MCF 10A (cell line): ENCODE data around the gene HERC2. TPM values are rescaled to one million over a fixed set of nuclear protein-coding genes. Genes with fewer than 3 reads are reported as not detected.

ENCODE experiments used
- BruUV-seq: library from RNA; stranded (reverse); fragments of 400-500 nt; replicated peaks from 2 replicates; lab custom pipeline; 2021; lab: Mats Ljungman, UMichigan
- CTCF ChIA-PET: fragments of 300-600 bp; sonication (Branson Sonifier 250); formaldehyde crosslinking; extraction: SDS; loops from one replicate; lab custom pipeline; 2021; ENCODE audit warnings: antibody characterized with exemption, inconsistent platforms; lab: Yijun Ruan, JAX
- POLR2A ChIA-PET: fragments of 300-600, 350-650 bp; sonication (Branson Sonifier 250); formaldehyde crosslinking; extraction: SDS; loops from one replicate; lab custom pipeline; 2020; ENCODE audit warnings: antibody characterized with exemption, inconsistent platforms; lab: Yijun Ruan, JAX
- DNase-seq: peaks from one replicate; pipeline ENCODE4 v3.0.0-alpha.2; 2018; ENCODE audit not compliant: unreplicated experiment
- H3K27ac Mint-ChIP-seq: one replicate; pipeline ENCODE4 v1.8.0; 2022; ENCODE audit warnings: mild to moderate bottlenecking, low read depth, mixed read lengths; ENCODE audit not compliant: unreplicated experiment
- H3K27me3 Mint-ChIP-seq: one replicate; pipeline ENCODE4 v1.8.0; 2022; ENCODE audit warnings: mixed read lengths; ENCODE audit not compliant: insufficient read depth, unreplicated experiment
- H3K36me3 Mint-ChIP-seq: one replicate; pipeline ENCODE4 v1.8.0; 2022; ENCODE audit warnings: mild to moderate bottlenecking, moderate library complexity, mixed read lengths; ENCODE audit not compliant: insufficient read depth, unreplicated experiment
- H3K4me1 Mint-ChIP-seq: one replicate; pipeline ENCODE4 v1.8.0; 2022; ENCODE audit warnings: mixed read lengths; ENCODE audit not compliant: insufficient read depth, unreplicated experiment
- H3K4me3 Mint-ChIP-seq: one replicate; pipeline ENCODE4 v1.8.0; 2022; ENCODE audit warnings: mild to moderate bottlenecking, moderate library complexity, mixed read lengths; ENCODE audit not compliant: unreplicated experiment
- H3K9me3 Mint-ChIP-seq: one replicate; pipeline ENCODE4 v1.8.0; 2022; ENCODE audit warnings: mixed read lengths; ENCODE audit not compliant: unreplicated experiment
- CTCF ChIP-seq: fragments of 200-600 bp; IDR thresholded peaks from one replicate; pipeline ENCODE4 v1.8.0; 2022; ENCODE audit warnings: antibody characterized with exemption, mild to moderate bottlenecking; ENCODE audit not compliant: unreplicated experiment
- intact Hi-C: fragments of 100-400 bp; cut with micrococcal nuclease; formaldehyde crosslinking; loops from 2 replicates; pipeline ENCODE4 v1.14.1; 2022
- total RNA-seq: library from RNA; stranded (reverse); gene quantifications from 2 replicates; pipeline ENCODE4 v1.2.3, GENCODE V29; 2022

The HERC2 gene
- total RNA-seq, 1 experiment from 2014 or later, result 65.2 TPM

GRCh38 chr15:28082891-28083684 lies 238.9 kb downstream of the HERC2 start:
- no peak overlapping the region for H3K27ac Mint-ChIP-seq

DNA sequence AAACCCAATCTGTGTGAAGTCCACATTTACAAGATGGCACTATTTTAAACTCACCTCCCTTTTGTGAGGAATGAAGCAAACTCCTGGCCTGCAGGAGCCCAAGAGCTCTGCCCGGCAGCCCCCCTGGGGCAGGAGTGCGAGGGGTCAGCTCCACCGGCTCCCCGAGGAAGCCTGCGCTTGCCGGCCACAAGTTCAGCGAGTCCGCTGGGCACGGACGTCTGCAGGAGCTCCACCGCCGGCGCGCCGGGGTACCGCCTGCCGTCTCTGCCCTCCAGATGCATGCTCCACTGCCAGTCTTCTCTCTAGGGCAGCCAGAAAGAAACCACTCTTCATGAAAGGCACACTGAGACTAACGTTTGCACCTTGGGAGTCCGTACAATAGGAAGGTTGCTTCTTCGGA lies 240.4 kb downstream of the HERC2 start:
- Mint-ChIP-seq H3K27me3 (no peaks in the 10 kb centered on the region), H3K9me3 (peaks cover 7% of the 10 kb centered on the region), H3K27ac (no peak overlapping the region), H3K4me3 (no peak overlapping the region), H3K36me3 (no peaks in the 10 kb centered on the region), H3K4me1 (no peaks in the 10 kb centered on the region)
- ChIA-PET POLR2A (no interaction called here), CTCF (no interaction called here)
- DNase-seq, result no peak
- intact Hi-C loops, result no loop called here
- no TSS peak for BruUV-seq
- TF ChIP-seq CTCF, result no peak

More at GRCh38 chr15:28082891-28083684, 238.9 kb downstream of the HERC2 start:
- no peaks in the 10 kb centered on the region for H3K27me3 Mint-ChIP-seq
- TF ChIP-seq CTCF, result no peak
- no peaks in the 10 kb centered on the region for H3K36me3 Mint-ChIP-seq
- POLR2A ChIA-PET, result no interaction called here
- DNase-seq, result no peak
- H3K4me1 Mint-ChIP-seq, result no peaks in the 10 kb centered on the region
- CTCF ChIA-PET, result interaction anchor here (0.9 kb wide), 1 partner anchor 9 kb away, joined by 3 read pairs; no protein-coding TSS in a partner anchor
- H3K4me3 Mint-ChIP-seq, result no peak overlapping the region
- BruUV-seq, result no TSS peak
- intact Hi-C loops, result no loop called here
- peaks cover 10% of the 10 kb centered on the region for H3K9me3 Mint-ChIP-seq

- no peaks in the 10 kb centered on the region for H3K27me3 Mint-ChIP-seq
- no peak for DNase-seq
- H3K4me1 Mint-ChIP-seq, result no peaks in the 10 kb centered on the region
- no peak overlapping the region for H3K4me3 Mint-ChIP-seq
- POLR2A ChIA-PET, result no interaction called here
- no peak overlapping the region for H3K27ac Mint-ChIP-seq
- CTCF ChIA-PET, result no interaction called here
- TF ChIP-seq CTCF, result no peak
- no TSS peak for BruUV-seq
- peaks cover 12% of the 10 kb centered on the region for H3K9me3 Mint-ChIP-seq
- intact Hi-C loops, result no loop called here
- H3K36me3 Mint-ChIP-seq, result no peaks in the 10 kb centered on the region
Measured at GRCh38 chr15:28080386-28080785, 241.6 kb downstream of the HERC2 start.

DNA sequence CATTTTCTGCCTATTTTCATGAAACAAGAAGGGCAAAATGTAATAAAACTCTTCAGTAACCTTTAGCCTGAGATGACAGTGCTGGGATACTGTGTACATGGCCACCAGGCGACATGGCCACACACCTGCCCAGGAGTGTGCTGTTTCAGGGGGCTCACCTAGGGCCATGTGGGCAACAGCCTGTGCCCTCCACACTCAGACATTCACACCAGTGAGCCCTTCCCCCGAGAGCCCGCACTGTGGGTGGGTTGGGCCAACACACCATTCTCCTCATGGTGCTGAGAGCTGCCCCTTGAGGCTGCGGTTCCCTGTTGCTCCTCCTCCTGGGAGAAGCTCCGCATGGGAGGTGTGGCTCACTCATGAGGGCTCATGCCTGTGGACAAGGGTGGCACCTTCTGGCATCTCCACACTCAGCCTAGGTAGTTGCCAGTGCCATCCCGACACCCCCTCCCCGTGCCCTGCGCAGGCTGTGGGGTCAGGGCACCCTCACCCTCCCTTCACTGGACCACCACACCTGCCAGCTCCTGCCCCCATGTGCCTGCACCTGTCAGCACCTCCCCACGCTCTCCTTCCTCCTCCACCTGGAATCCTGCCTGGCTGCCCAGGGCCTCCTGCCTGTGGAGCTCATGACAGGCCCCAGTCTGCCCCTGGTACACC lies 242.5 kb downstream of the HERC2 start:
- Mint-ChIP-seq H3K36me3 (no peaks in the 10 kb centered on the region), H3K4me1 (no peaks in the 10 kb centered on the region), H3K9me3 (peaks cover 12% of the 10 kb centered on the region), H3K27ac (no peak overlapping the region), H3K4me3 (no peak overlapping the region), H3K27me3 (no peaks in the 10 kb centered on the region)
- DNase-seq, result no peak
- intact Hi-C loops, result no loop called here
- BruUV-seq, result no TSS peak
- ChIA-PET CTCF (interaction anchor here (0.6 kb wide), 1 partner anchor 35 kb away, joined by 4 read pairs; no protein-coding TSS in a partner anchor), POLR2A (no interaction called here)
- TF ChIP-seq CTCF, result no peak
